ENCODE data around the gene COX19. TPM values are rescaled to one million over a fixed set of nuclear protein-coding genes. Genes with fewer than 3 reads are reported as not detected.

The COX19 gene
- total RNA-seq, 2 donors from 2014 or later = 2.8 to 5.5 TPM

- H3K4me1 ChIP-seq = peaks cover 0 to 5% of the 10 kb centered on the region in 2 donors
- TF ChIP-seq, protein P1, sequence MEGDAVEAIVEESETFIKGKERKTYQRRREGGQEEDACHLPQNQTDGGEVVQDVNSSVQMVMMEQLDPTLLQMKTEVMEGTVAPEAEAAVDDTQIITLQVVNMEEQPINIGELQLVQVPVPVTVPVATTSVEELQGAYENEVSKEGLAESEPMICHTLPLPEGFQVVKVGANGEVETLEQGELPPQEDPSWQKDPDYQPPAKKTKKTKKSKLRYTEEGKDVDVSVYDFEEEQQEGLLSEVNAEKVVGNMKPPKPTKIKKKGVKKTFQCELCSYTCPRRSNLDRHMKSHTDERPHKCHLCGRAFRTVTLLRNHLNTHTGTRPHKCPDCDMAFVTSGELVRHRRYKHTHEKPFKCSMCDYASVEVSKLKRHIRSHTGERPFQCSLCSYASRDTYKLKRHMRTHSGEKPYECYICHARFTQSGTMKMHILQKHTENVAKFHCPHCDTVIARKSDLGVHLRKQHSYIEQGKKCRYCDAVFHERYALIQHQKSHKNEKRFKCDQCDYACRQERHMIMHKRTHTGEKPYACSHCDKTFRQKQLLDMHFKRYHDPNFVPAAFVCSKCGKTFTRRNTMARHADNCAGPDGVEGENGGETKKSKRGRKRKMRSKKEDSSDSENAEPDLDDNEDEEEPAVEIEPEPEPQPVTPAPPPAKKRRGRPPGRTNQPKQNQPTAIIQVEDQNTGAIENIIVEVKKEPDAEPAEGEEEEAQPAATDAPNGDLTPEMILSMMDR (IDR thresholded peaks at IDR 0.05) = no peak
- DNase-seq (ENCODE audit: low spot score) = no peak
- no peak overlapping the region for H3K27ac ChIP-seq
- H3K36me3 ChIP-seq = no peaks in the 10 kb centered on the region
- no peaks in the 10 kb centered on the region for H3K9me3 ChIP-seq
- no peaks in the 10 kb centered on the region for H3K27me3 ChIP-seq
- no peak overlapping the region for H3K4me3 ChIP-seq
These were observed 7.2 kb upstream of the COX19 start for GRCh38 chr7:982511-983003.

DNA sequence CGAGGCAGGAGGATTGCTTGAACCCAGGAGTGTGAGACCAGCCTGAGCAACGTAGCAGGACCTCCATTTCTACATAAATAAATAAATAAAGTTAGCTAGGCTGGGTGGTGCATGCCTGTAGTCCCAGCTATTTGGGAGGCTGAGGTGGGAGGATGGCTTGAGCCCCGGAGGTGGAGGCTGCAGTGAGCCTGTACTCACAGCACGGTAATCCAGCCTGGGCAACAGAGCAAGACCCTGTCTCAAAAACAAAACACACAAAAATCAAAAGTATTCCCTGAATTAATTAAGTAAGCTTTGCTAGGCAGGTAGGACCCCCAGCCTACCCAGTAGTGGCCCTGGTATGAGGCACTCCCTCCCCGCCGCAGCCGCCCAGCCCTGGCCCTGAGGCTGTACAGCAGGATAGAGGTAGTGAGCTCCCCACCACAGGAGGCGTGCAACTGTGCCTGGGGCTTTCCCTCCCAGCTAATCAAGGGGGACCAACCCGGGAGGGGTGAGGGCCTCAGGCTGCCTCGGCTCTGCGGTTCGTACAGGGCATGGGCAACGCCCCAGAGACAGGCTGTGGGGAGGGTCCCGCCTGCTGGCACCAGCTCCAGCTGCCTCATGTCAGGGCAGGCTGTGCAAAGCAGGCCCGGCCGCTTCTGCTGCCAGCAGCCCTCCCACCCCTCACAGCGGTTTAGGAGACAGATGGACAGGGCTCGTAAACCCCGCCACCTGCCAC is 6.6 kb upstream of the COX19 start:
- Histone ChIP-seq H3K27ac (no peak overlapping the region), H3K36me3 (no peaks in the 10 kb centered on the region), H3K27me3 (no peaks in the 10 kb centered on the region), H3K9me3 (no peaks in the 10 kb centered on the region), H3K4me1 (peaks cover 0 to 5% of the 10 kb centered on the region in 2 donors), H3K4me3 (no peak overlapping the region)
- DNase-seq (ENCODE audit: low spot score) = no peak
- TF ChIP-seq, protein P1 (IDR thresholded peaks at IDR 0.05) = no peak

- TF ChIP-seq, protein P1 (IDR thresholded peaks at IDR 0.05) = no peak
- DNase-seq (ENCODE audit: low spot score) = no peak
- no peaks in the 10 kb centered on the region for H3K9me3 ChIP-seq
- H3K36me3 ChIP-seq = no peaks in the 10 kb centered on the region
- H3K27ac ChIP-seq = no peak overlapping the region
- no peaks in the 10 kb centered on the region for H3K27me3 ChIP-seq
- no peak overlapping the region for H3K4me3 ChIP-seq
- H3K4me1 ChIP-seq = peaks cover 0 to 4% of the 10 kb centered on the region in 2 donors
These were observed 4.7 kb upstream of the COX19 start for GRCh38 chr7:979886-980571.

DNA sequence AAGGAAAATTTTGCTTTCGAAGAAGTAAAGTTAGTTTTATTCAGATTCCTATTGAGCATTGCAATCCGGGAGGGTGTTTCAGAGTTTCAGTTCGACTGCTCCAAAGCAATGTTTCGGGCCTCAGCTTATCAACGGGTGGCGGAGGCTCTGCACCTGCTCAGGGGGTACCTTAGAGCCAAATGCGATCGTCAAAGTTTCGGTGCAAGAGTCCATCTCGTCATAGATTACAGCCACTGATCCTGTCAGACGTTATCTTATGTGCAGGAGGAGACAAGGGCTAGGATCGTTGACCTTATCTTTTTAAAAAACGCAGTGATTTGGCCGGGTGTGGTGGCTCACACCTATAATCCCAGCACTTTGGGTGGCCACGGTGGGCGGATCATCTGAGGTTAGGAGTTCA is 3.8 kb upstream of the COX19 start:
- no peak for DNase-seq (ENCODE audit: low spot score)
- Histone ChIP-seq H3K27me3 (no peaks in the 10 kb centered on the region), H3K27ac (no peak overlapping the region), H3K36me3 (no peaks in the 10 kb centered on the region), H3K4me3 (no peak overlapping the region), H3K4me1 (peaks cover 0 to 10% of the 10 kb centered on the region in 2 donors), H3K9me3 (no peaks in the 10 kb centered on the region)
- TF ChIP-seq, protein P1 (IDR thresholded peaks at IDR 0.05) = no peak

GRCh38 chr7:978416-979091 is 3.2 kb upstream of the COX19 start:
- no peak overlapping the region for H3K4me3 ChIP-seq
- no peaks in the 10 kb centered on the region for H3K9me3 ChIP-seq
- TF ChIP-seq, protein P1 (IDR thresholded peaks at IDR 0.05) = no peak
- H3K4me1 ChIP-seq = peaks cover 0 to 16% of the 10 kb centered on the region in 2 donors
- no peak for DNase-seq (ENCODE audit: low spot score)
- H3K36me3 ChIP-seq = no peaks in the 10 kb centered on the region
- no peaks in the 10 kb centered on the region for H3K27me3 ChIP-seq
- H3K27ac ChIP-seq = no peak overlapping the region
